Activated T-cell treated with anti-CD3 and anti-CD28 coated beads, Interleukin-2, amount 50 U/mL, for 1 hour (primary cell): ENCODE data around the gene NR1D1.

Source experiments
- DNase-seq: peaks from one replicate; pipeline ENCODE4 v3.0.0-alpha.2; 2020

The NR1D1 gene

GRCh38 chr17:40074871-40075200 is 25.6 kb downstream of the NR1D1 start:
- DNase-seq: no peak

DNA sequence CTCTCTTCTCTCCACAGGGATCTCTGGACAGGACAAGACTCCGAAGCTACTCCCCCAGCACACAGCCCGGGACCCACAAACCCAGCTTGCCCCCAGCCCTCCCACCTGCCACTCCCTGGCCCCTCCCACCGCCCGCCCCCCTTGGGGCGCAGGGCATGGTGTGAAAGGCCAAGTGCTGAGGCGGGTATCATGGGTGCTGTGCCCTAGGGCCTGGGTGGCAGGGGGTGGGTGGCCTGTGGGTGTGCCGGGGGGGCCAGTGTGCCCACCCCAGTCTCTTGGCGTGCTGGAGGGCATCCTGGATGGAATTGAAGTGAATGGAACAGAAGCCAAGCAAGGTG is 26.2 kb downstream of the NR1D1 start:
- DNase-seq: no peak

GRCh38 chr17:40073454-40074174 is 26.8 kb downstream of the NR1D1 start:
- DNase-seq: no peak

DNA sequence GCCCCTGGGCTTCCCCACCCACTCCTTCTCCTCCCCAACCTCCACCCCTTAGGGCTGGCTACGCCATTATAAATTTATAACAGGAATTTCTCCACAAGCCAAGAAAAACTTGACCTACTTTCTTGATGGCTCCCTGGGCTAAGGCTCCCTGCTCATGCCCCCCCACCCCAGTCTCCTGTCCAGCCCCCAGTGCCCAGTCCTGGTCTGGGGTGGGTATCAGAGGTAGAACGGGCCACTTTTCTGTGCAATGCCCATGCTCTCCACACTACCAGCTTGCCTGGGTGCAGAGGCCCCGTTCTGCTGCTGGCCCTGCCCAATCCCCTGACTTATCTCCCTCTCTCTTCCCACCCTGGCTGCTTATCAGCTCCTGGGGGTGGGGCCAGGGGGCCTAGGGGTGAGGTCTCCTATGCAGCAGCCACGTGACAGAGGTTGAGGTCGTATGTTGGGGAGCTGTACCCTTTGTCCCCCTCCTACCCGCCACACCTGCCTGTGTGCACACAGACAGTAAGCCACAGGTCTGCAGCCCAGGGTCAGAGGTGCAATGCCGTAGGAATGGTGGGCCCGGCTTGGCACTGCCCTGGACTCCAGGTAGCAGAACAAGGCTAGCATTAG is 27.5 kb downstream of the NR1D1 start:
- DNase-seq: no peak

- no peak for DNase-seq
Observed at GRCh38 chr17:40072040-40072734, 28.2 kb downstream of the NR1D1 start.

- no peak for DNase-seq
Observed at GRCh38 chr17:40071313-40072039, 28.9 kb downstream of the NR1D1 start.

GRCh38 chr17:40070709-40071312 is 29.6 kb downstream of the NR1D1 start:
- no peak for DNase-seq

DNA sequence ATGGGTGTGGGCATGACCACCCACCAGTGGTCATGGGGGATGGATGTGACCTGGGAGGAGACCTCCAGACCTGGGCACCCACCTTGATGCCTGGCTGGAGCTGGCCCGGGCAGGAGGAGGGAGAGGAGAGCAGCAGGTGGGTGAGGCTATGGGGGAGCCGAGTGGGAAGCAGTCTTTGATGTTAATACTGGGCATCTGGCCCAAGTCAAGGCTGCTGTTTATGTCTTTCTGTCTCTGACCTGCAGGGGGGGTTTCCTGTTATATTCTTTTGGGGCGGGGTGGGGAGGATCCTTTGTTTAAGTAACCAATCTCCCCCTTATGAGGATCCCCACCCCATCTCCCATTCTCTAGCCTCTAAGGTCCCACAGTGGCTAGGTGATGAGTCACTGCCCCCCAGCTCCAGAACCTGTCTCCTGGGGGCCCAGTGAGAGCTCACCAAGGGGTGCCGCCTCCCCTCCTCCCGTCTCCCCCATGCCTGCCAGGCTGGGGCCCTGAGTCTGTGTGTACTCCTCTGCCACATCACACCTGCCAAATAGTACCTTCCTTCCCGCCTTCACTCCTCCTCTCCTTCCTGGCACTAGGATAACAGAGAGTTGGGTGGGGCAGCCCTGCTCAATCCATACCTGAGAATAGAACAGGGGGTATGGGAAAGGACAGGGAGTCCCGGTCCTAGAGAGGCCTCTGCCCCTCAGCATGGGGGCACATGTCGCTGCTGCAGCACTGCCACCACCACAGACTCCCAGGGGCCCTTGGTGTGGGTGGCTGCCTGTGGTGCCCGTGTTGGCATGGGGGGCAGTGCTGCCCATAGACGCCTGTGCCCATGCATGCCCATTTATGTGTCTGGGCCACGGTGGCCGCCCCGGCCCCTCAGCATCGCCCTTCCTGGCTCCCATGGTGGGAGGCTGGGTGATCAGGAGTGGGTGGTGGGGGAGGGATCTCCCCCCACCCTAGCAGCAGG is 30.4 kb downstream of the NR1D1 start:
- peak; percentile 64 for DNase-seq

DNA sequence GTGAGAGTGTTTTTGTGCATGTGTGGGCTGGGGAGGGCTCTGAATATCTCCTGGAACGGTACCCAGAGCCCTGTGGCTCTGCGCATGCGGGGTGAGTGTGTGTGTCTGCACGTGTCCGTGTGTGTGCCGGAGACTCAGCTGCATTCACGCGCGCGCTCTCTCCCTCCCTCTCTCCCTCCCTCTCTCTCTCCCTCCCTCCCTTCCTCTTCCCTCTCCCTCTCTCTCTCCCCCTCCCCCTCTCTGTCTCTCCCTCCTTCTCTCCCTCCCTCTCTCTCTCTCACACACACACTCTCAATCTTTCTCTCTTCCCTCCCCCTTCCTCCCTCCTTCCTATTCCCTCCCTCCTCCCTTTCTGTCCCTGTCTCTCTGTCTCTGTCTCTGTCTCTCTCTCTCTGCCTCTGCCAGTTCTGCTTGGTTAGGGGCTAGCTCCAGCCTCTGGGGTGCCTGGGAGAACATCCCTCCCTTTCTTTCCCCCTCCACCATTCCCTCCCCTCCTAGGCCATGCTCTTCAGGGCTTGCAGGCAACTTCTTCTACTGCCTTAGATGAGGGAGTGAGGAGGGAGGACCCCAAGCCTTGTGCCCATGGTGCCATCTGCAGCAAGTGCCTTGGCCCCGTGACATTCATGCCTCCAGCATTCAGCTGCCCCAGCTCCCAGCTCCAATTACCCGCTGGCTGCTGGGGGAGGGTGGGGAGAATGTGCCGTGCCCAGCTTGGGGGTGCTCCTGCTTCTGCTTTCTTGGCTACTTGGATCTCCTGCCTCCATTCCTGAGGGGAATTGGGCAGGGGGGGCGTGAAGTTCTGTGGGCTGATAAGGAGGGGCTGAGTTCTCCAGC is 31.3 kb downstream of the NR1D1 start:
- peak; percentile 73 for DNase-seq

DNA sequence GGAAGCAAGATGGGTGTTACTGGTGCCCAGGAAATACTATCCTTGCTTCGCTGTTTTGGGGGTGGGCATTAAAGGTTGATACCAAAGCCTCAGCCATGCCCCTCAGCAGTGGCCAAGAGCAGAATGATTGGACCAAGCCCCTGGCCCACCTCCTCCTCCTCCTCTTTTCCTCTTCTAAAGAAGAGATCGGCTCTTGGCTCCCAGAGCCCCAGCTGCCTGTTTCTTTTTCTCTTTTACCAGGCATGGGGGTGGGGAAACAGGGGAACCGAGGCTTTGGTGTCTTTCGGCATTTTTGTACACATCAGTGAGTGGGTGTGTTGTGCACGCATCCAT is 31.8 kb downstream of the NR1D1 start:
- DNase-seq: no peak

- DNase-seq: no peak
Observed at GRCh38 chr17:40068129-40068581, 32.2 kb downstream of the NR1D1 start.

GRCh38 chr17:40067710-40068109 is 32.7 kb downstream of the NR1D1 start:
- DNase-seq: no peak

DNA sequence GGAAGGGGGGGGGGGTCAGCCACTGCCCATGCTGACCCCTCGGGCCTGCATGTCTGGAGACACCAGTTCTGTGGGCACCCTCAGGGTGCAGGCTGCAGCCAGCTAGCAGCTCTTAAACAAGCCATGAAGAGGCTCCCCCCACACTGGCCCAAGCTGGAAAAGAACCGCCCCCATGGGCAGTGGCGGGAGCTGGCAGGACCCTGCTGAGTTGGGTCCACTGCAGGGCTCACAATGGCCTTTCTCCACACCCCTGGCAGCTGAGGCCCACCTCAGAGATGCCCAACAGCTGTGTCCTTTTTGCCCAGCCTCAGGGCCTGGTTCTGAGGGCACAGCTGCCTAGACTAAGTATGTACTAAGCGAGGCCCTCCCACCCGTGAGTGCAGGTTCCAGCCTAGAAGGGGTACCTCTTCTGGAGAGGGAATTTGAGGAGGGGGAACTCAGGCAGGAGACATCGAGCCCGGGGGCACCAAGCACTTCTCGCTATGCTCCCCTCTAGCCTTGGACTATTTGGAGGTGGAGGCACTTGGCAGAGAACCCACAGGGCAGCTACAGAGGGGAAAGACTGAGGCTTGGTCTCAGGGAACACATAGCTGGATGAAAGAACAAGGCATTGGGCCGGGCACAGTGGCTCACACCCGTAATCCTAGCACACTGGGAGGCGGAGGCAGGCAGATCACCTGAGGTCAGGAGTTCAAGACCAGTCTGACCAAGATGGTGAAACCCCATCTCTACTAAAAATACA is 34.4 kb downstream of the NR1D1 start:
- no peak for DNase-seq

GRCh38 chr17:40064971-40065768 is 35.2 kb downstream of the NR1D1 start:
- no peak for DNase-seq

DNA sequence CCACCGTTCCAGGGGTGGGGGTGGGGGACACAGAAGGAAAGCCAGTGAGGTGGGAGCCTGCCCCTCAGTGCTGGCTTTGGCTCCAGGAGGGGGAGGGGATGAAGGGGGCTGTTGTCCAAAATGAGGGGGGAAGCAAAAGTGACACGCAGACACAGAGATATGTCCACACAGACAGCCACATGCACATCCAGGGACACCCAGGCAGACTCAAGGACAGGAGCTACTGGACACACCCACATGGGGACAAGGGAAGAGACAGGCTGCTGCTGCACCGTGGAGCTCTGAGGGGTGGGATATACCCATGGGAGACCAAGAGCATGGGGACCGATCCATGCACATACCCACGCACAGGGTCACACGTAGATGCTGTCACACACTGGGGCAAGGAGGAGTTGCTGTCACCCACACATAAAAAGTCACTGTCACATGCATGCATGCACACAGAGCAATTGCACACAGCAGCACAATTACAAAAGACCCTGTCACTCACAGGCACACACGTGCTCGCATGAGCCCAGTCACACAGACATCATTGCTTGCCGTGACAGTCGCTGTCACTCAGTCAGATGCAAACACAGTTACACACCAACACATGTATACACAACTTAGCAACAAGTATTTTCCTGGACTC is 36.4 kb downstream of the NR1D1 start:
- no peak for DNase-seq

- DNase-seq: no peak
Observed at GRCh38 chr17:40063187-40063771, 37.1 kb downstream of the NR1D1 start.

- peak; percentile 77 for DNase-seq
Observed at GRCh38 chr17:40062329-40063186, 37.8 kb downstream of the NR1D1 start, which contains the start of gene THRA. THRA (plus strand) TSS chr17:40062965; CDS start chr17:40074489, 11,524 bp downstream.
